Brain microvascular endothelial cell (primary cell): ENCODE results near the gene C16orf95.

Experiments
- DNase-seq: peaks from one replicate; pipeline ENCODE4 v3.0.0-alpha.2; 2020
- H3K27ac ChIP-seq: fragments of 250-450 bp; sonication (Bioruptor Pico); 2 replicates; pipeline ENCODE4 v1.5.1; 2020; ENCODE audit warnings: mild to moderate bottlenecking, moderate library complexity
- H3K27me3 ChIP-seq: fragments of 250-450 bp; sonication (Bioruptor Pico); replicated peaks from 2 replicates; pipeline ENCODE4 v1.5.1; 2020; ENCODE audit warnings: mild to moderate bottlenecking
- H3K36me3 ChIP-seq: fragments of 250-450 bp; sonication (Bioruptor Pico); replicated peaks from 2 replicates; pipeline ENCODE4 v1.5.1; 2020; ENCODE audit warnings: mild to moderate bottlenecking
- H3K4me3 ChIP-seq: 2 replicates; pipeline ENCODE4 v1.5.1; 2011; ENCODE audit warnings: low read depth, mild to moderate bottlenecking, control low read depth, low read length, moderate library complexity
- in situ Hi-C: cut with HindIII; loops from 2 replicates; pipeline ENCODE4 v1.10.0; 2017; ENCODE audit warnings: low sequenced_read_pairs, low pct_ligation_motif_present
- TF ChIP-seq, protein P1 (sequence below): IDR thresholded peaks from 2 replicates; pipeline ENCODE4 v1.5.1; 2011; ENCODE audit warnings: low read depth, mild to moderate bottlenecking, moderate library complexity, low read length, control low read depth, inconsistent platforms; ENCODE audit errors: missing control alignments

C16orf95 gene

GRCh38 chr16:87356491-87356853 lies 39.3 kb upstream of the C16orf95 start:
- TF ChIP-seq, protein P1, sequence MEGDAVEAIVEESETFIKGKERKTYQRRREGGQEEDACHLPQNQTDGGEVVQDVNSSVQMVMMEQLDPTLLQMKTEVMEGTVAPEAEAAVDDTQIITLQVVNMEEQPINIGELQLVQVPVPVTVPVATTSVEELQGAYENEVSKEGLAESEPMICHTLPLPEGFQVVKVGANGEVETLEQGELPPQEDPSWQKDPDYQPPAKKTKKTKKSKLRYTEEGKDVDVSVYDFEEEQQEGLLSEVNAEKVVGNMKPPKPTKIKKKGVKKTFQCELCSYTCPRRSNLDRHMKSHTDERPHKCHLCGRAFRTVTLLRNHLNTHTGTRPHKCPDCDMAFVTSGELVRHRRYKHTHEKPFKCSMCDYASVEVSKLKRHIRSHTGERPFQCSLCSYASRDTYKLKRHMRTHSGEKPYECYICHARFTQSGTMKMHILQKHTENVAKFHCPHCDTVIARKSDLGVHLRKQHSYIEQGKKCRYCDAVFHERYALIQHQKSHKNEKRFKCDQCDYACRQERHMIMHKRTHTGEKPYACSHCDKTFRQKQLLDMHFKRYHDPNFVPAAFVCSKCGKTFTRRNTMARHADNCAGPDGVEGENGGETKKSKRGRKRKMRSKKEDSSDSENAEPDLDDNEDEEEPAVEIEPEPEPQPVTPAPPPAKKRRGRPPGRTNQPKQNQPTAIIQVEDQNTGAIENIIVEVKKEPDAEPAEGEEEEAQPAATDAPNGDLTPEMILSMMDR = no peak
- in situ Hi-C loops = no loop called here
- Histone ChIP-seq H3K36me3 (peaks cover 31% of the 10 kb centered on the region), H3K27ac (no peak overlapping the region), H3K4me3 (no peak overlapping the region), H3K27me3 (no peaks in the 10 kb centered on the region)
- DNase-seq = no peak

DNA sequence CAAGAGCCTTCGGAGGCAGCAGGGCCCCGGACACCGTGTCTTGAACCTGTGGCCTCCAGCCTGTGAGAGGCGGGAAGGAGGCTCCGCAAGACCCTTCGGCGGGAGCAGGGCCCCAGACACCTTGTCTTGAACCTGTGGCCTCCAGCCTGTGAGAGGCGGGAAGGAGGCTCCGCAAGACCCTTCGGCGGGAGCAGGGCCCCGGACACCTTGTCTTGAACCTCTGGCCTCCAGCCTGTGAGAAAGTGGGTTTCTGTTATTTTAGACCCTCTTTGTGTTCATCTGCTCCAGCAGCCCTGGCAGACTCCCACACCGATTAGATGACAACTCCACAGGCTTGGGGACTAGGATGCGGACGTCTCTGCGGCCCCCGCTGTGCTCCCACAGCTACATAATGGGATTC lies 36.4 kb upstream of the C16orf95 start:
- no peak for DNase-seq
- H3K27me3 ChIP-seq = no peaks in the 10 kb centered on the region
- TF ChIP-seq, protein P1 = no peak
- H3K27ac ChIP-seq = no peak overlapping the region
- in situ Hi-C loops = no loop called here
- H3K4me3 ChIP-seq = no peak overlapping the region
- H3K36me3 ChIP-seq = peaks cover 15% of the 10 kb centered on the region

DNA sequence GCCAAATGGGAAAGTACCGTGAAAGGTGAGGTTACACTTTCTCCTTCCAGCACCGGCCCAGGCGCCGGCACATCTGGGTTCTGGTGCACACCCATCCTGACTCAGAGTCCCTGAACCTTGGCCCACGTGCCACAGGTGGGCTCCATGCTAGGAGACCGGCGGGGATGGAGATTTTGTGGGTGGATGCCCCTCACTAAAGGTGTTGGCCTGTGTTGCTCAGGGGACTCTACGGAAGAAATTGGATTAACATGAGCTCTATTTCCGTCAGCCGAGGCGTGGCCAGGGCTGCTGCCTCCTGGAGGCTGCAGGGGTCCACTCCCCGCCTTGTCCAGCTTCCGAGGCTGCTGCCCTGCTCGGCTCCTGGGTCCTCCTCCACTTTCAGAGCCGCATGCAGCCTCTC lies 35.6 kb upstream of the C16orf95 start:
- H3K27ac ChIP-seq = no peak overlapping the region
- in situ Hi-C loops = no loop called here
- DNase-seq = no peak

GRCh38 chr16:87351320-87351698 lies 34.1 kb upstream of the C16orf95 start:
- Histone ChIP-seq H3K27ac (no peak overlapping the region), H3K36me3 (peaks cover 14% of the 10 kb centered on the region), H3K4me3 (no peak overlapping the region), H3K27me3 (no peaks in the 10 kb centered on the region)
- TF ChIP-seq, protein P1 = no peak
- no peak for DNase-seq
- in situ Hi-C loops = no loop called here

More for the DNA sequence above, 35.6 kb upstream of the C16orf95 start:
- no peaks in the 10 kb centered on the region for H3K27me3 ChIP-seq
- H3K4me3 ChIP-seq = no peak overlapping the region
- H3K36me3 ChIP-seq = peaks cover 11% of the 10 kb centered on the region
- TF ChIP-seq, protein P1 = no peak

- no peak overlapping the region for H3K27ac ChIP-seq
- no peak for DNase-seq
- peaks cover 16% of the 10 kb centered on the region for H3K36me3 ChIP-seq
- no peaks in the 10 kb centered on the region for H3K27me3 ChIP-seq
- TF ChIP-seq, protein P1 = no peak
- in situ Hi-C loops = no loop called here
- no peak overlapping the region for H3K4me3 ChIP-seq
Observed at GRCh38 chr16:87350681-87351319, 33.6 kb upstream of the C16orf95 start.

DNA sequence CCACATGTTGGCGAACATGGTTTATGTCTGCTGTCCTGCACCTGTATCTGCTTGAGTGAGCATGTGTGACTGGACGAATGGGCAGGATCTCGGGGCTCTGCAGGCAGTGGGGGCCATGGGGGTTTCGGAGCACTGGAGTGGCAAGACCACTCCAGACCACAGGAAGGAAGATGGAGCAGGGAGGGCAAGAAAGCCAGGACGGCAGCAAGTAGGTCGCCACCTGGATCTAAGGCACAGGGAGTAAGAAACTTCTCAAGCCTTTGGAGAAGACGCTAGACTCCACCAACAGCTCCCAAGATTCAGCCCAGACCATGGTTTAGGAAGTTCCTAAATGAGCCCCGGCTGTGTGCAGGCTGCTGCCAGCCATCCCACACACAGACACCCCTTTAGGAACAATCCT lies 32.8 kb upstream of the C16orf95 start:
- Histone ChIP-seq H3K4me3 (no peak overlapping the region), H3K27ac (no peak overlapping the region), H3K36me3 (peaks cover 16% of the 10 kb centered on the region), H3K27me3 (no peaks in the 10 kb centered on the region)
- TF ChIP-seq, protein P1 = no peak
- no peak for DNase-seq
- in situ Hi-C loops = no loop called here
